NOMO-1 (cell line): ENCODE data around the gene GJD3.

Source experiments
- DNase-seq, 2 experiments: peaks; one replicate each; lab custom pipeline; 2025; ENCODE audit not compliant: unreplicated experiment in 2 of 2; lab: John Stamatoyannopoulos, UW

The GJD3 gene

GRCh38 chr17:40341808-40342503 is 22.6 kb downstream of the GJD3 start:
- DNase-seq, result no peak

- peak; percentile 76 to 86 for DNase-seq
Measured at GRCh38 chr17:40340880-40341807, 23.4 kb downstream of the GJD3 start.

GRCh38 chr17:40340327-40340726 is 24.2 kb downstream of the GJD3 start:
- DNase-seq, result no peak

GRCh38 chr17:40338941-40339649 is 25.4 kb downstream of the GJD3 start:
- no peak for DNase-seq

- peak in 1 of 2 experiments; percentile 37 for DNase-seq
Measured at GRCh38 chr17:40338058-40338457, 26.5 kb downstream of the GJD3 start.

- DNase-seq, result no peak
Measured at GRCh38 chr17:40337351-40337750, 27.2 kb downstream of the GJD3 start.

GRCh38 chr17:40335620-40336019 is 28.9 kb downstream of the GJD3 start:
- no peak for DNase-seq

GRCh38 chr17:40333781-40334448 is 30.6 kb downstream of the GJD3 start:
- DNase-seq, result peak; percentile 52 to 68

GRCh38 chr17:40331743-40332641 is 32.5 kb downstream of the GJD3 start:
- DNase-seq, result no peak

GRCh38 chr17:40330850-40331470 is 33.6 kb downstream of the GJD3 start:
- DNase-seq, result no peak

GRCh38 chr17:40329839-40330794 is 34.4 kb downstream of the GJD3 start:
- DNase-seq, result peak; percentile 52 to 81

- peak in 1 of 2 experiments; percentile 41 for DNase-seq
Measured at GRCh38 chr17:40328386-40328766, 36.2 kb downstream of the GJD3 start.

- no peak for DNase-seq
Measured at GRCh38 chr17:40327735-40328385, 36.7 kb downstream of the GJD3 start.

GRCh38 chr17:40327244-40327729 is 37.2 kb downstream of the GJD3 start:
- DNase-seq, result no peak

GRCh38 chr17:40326832-40327199 is 37.7 kb downstream of the GJD3 start:
- DNase-seq, result no peak

- DNase-seq, result peak in 1 of 2 experiments; percentile 33
Measured at GRCh38 chr17:40326014-40326831, 38.3 kb downstream of the GJD3 start.
